GM23338 (cell line): ENCODE measurements around the gene CAMTA1. TPM values are rescaled to one million over a fixed set of nuclear protein-coding genes. Genes with fewer than 3 reads are reported as not detected.

Source experiments
- ATAC-seq: fragments of 200-7000 bp; cut with Tn5 transposase; 3 replicates; pipeline ENCODE4 v1.9.1; 2020
- DNase-seq: peaks from one replicate; pipeline ENCODE4 v3.0.0-alpha.2; 2015; ENCODE audit warnings: low spot score
- H2AFZ ChIP-seq: fragments of 200-600 bp; sonication (generic); 2 replicates; pipeline ENCODE4 v1.8.0; 2016; ENCODE audit warnings: antibody characterized with exemption, mild to moderate bottlenecking, moderate library complexity
- H3F3A ChIP-seq: fragments of 200-600 bp; sonication (generic); replicated peaks from 2 replicates; pipeline ENCODE4 v1.8.0; 2017; ENCODE audit warnings: antibody characterized with exemption, mixed run types, low read depth
- H3K27ac ChIP-seq: fragments of 200-600 bp; sonication (generic); 2 replicates; pipeline ENCODE4 v1.6.1; 2016; ENCODE audit warnings: low read depth
- H3K27me3 ChIP-seq: fragments of 200-600 bp; sonication (generic); 2 replicates; pipeline ENCODE4 v1.8.0; 2016; ENCODE audit warnings: mild to moderate bottlenecking, mixed run types, moderate library complexity; ENCODE audit not compliant: insufficient read depth
- H3K36me3 ChIP-seq: fragments of 200-600 bp; sonication (generic); 2 replicates; pipeline ENCODE4 v1.8.0; 2016; ENCODE audit warnings: mild to moderate bottlenecking; ENCODE audit not compliant: insufficient read depth
- H3K4me1 ChIP-seq: fragments of 200-600 bp; sonication (generic); 2 replicates; pipeline ENCODE4 v1.8.0; 2016; ENCODE audit warnings: mild to moderate bottlenecking, moderate library complexity; ENCODE audit not compliant: insufficient read depth
- H3K4me2 ChIP-seq: fragments of 200-600 bp; sonication (generic); 2 replicates; pipeline ENCODE4 v1.7.1; 2017; ENCODE audit warnings: mixed run types
- H3K4me3 ChIP-seq: fragments of 200-600 bp; sonication (generic); 2 replicates; pipeline ENCODE4 v1.6.1; 2016; ENCODE audit warnings: mixed run types
- H3K79me2 ChIP-seq: fragments of 200-600 bp; sonication (generic); replicated peaks from 2 replicates; pipeline ENCODE4 v1.8.0; 2017; ENCODE audit warnings: mild to moderate bottlenecking; ENCODE audit not compliant: insufficient read depth
- H3K9me2 ChIP-seq: fragments of 200-600 bp; sonication (generic); 2 replicates; pipeline ENCODE4 v1.8.0; 2017; ENCODE audit not compliant: insufficient read depth
- H4K20me1 ChIP-seq: fragments of 200-600 bp; sonication (generic); replicated peaks from 2 replicates; pipeline ENCODE4 v1.8.0; 2017; ENCODE audit warnings: mild to moderate bottlenecking; ENCODE audit not compliant: insufficient read depth
- H3K27ac Mint-ChIP-seq: 2 replicates; pipeline ENCODE4 v1.8.0; 2020; ENCODE audit warnings: inconsistent platforms, mild to moderate bottlenecking, moderate library complexity, mixed read lengths
- H3K27me3 Mint-ChIP-seq: 3 replicates; pipeline ENCODE4 v1.8.0; 2022; ENCODE audit warnings: low read depth, mild to moderate bottlenecking, moderate library complexity, mixed read lengths, inconsistent platforms; ENCODE audit not compliant: insufficient read depth, poor library complexity
- H3K36me3 Mint-ChIP-seq: 3 replicates; pipeline ENCODE4 v1.8.0; 2021; ENCODE audit warnings: low read depth, mild to moderate bottlenecking, inconsistent platforms, moderate library complexity, mixed read lengths
- H3K4me1 Mint-ChIP-seq: 3 replicates; pipeline ENCODE4 v1.8.0; 2020; ENCODE audit warnings: mild to moderate bottlenecking, inconsistent platforms, mixed read lengths
- H3K4me3 Mint-ChIP-seq: 3 replicates; pipeline ENCODE4 v1.8.0; 2021; ENCODE audit warnings: moderate library complexity, mild to moderate bottlenecking, inconsistent platforms, mixed read lengths
- H3K9me3 Mint-ChIP-seq: 3 replicates; pipeline ENCODE4 v1.8.0; 2020; ENCODE audit warnings: moderate library complexity, mild to moderate bottlenecking, inconsistent platforms, mixed read lengths
- CREB1 ChIP-seq: fragments of 250-450 bp; sonication (Bioruptor Pico); IDR thresholded peaks from 2 replicates; pipeline ENCODE4 v1.5.0; 2020; ENCODE audit warnings: low read depth, mild to moderate bottlenecking, moderate library complexity
- CTCF ChIP-seq, 2 experiments: fragments of 200-600 bp in 1 of 2; sonication (generic) in 1 of 2; conservative IDR thresholded peaks; 2 replicates each; pipeline versions ENCODE4 v1.5.1 to v1.6.1; 2016 to 2017; ENCODE audit warnings: antibody characterized with exemption in 2 of 2, low read depth in 2 of 2, mild to moderate bottlenecking in 2 of 2, moderate library complexity in 1 of 2
- EZH2 ChIP-seq: fragments of 200-600 bp; sonication (generic); IDR thresholded peaks from one replicate; pipeline ENCODE4 v1.8.0; 2017; ENCODE audit warnings: antibody characterized with exemption, mild to moderate bottlenecking, low read depth; ENCODE audit not compliant: unreplicated experiment
- EZH2phosphoT487 ChIP-seq: fragments of 200-600 bp; sonication (generic); IDR thresholded peaks from one replicate; pipeline ENCODE4 v1.8.1; 2018; ENCODE audit warnings: antibody characterized with exemption; ENCODE audit not compliant: unreplicated experiment
- JUNB ChIP-seq: IDR thresholded peaks from one replicate; pipeline ENCODE4 v1.6.1; 2016; ENCODE audit warnings: antibody characterized with exemption; ENCODE audit not compliant: unreplicated experiment
- NANOG ChIP-seq: IDR thresholded peaks from 2 replicates; pipeline ENCODE4 v1.6.1; 2016; ENCODE audit warnings: antibody characterized with exemption, borderline replicate concordance
- POLR2AphosphoS5 ChIP-seq: IDR thresholded peaks from 2 replicates; pipeline ENCODE4 v1.6.1; 2016; ENCODE audit warnings: antibody characterized with exemption, low read depth
- REST ChIP-seq: IDR thresholded peaks from one replicate; pipeline ENCODE4 v1.6.1; 2018; ENCODE audit warnings: antibody characterized with exemption; ENCODE audit not compliant: unreplicated experiment
- STAT1 ChIP-seq: IDR thresholded peaks from one replicate; pipeline ENCODE4 v1.6.1; 2016; ENCODE audit warnings: antibody characterized with exemption; ENCODE audit not compliant: unreplicated experiment
- ZNF114 ChIP-seq: fragments of 250-450 bp; sonication (Bioruptor Pico); IDR thresholded peaks from 2 replicates; pipeline ENCODE4 v1.5.0; 2020; ENCODE audit warnings: mild to moderate bottlenecking, moderate library complexity
- ZNF331 ChIP-seq: fragments of 250-450 bp; sonication (Bioruptor Pico); IDR thresholded peaks from 2 replicates; pipeline ENCODE4 v1.5.0; 2020; ENCODE audit warnings: low read depth, mild to moderate bottlenecking, moderate library complexity
- polyA plus RNA-seq: library from polyadenylated mRNA; unstranded; fragments of >200 nt; fragmentation: Nextera tagmentation; extraction: Ambion mirVana; gene quantifications from 2 replicates; pipeline ENCODE4 v1.2.1, GENCODE V29; 2016
- total RNA-seq: library from RNA; depleted of rRNA; stranded (reverse); fragments of >200 nt; shearing (Covaris generic); gene quantifications from 2 replicates; pipeline ENCODE4 v1.2.3, GENCODE V29; 2014
- TF ChIP-seq, protein P1 (sequence below): fragments of 250-450 bp; sonication (Bioruptor Pico); IDR thresholded peaks from 2 replicates; pipeline ENCODE4 v1.5.0; 2020; ENCODE audit warnings: mild to moderate bottlenecking, moderate library complexity
- TF ChIP-seq, protein P2 (sequence below): IDR thresholded peaks from 2 replicates; pipeline ENCODE4 v1.6.1; 2016; ENCODE audit warnings: antibody characterized with exemption

Gene CAMTA1
- total and polyA plus RNA-seq, 2 experiments from 2014 or later, result 115 to 519 TPM

GRCh38 chr1:7077136-7077535, 291.9 kb downstream of the CAMTA1 start:
- no peaks in the 10 kb centered on the region for H3K79me2 ChIP-seq
- no peak overlapping the region for H3K4me3 Mint-ChIP-seq
- 0 out of 2 replicates have a peak, but pooled peaks cover 4% of the 10 kb centered on the region for H4K20me1 ChIP-seq
- H3K4me1 Mint-ChIP-seq, result peaks cover 4% of the 10 kb centered on the region; the same call in 1 of the 3 replicates
- no peak overlapping the region for H3K4me2 ChIP-seq
- H2AFZ ChIP-seq, result no peak overlapping the region
- H3K9me2 ChIP-seq, result 0 out of 2 replicates have a peak, but pooled peaks cover 2% of the 10 kb centered on the region
- ATAC-seq (no peak), DNase-seq (no peak)
- TF ChIP-seq STAT1 (no peak), JUNB (no peak), CTCF (conservative IDR thresholded peaks at IDR 0.05; ENCODE audit: low read depth in 2 of 2) (no peak), CREB1 (CRISPR knock-in tag) (no peak), NANOG (no peak), EZH2 (no peak), ZNF331 (no peak), ZNF114 (no peak), REST (no peak), EZH2phosphoT487 (no peak), POLR2AphosphoS5 (no peak)
- TF ChIP-seq, protein P1, sequence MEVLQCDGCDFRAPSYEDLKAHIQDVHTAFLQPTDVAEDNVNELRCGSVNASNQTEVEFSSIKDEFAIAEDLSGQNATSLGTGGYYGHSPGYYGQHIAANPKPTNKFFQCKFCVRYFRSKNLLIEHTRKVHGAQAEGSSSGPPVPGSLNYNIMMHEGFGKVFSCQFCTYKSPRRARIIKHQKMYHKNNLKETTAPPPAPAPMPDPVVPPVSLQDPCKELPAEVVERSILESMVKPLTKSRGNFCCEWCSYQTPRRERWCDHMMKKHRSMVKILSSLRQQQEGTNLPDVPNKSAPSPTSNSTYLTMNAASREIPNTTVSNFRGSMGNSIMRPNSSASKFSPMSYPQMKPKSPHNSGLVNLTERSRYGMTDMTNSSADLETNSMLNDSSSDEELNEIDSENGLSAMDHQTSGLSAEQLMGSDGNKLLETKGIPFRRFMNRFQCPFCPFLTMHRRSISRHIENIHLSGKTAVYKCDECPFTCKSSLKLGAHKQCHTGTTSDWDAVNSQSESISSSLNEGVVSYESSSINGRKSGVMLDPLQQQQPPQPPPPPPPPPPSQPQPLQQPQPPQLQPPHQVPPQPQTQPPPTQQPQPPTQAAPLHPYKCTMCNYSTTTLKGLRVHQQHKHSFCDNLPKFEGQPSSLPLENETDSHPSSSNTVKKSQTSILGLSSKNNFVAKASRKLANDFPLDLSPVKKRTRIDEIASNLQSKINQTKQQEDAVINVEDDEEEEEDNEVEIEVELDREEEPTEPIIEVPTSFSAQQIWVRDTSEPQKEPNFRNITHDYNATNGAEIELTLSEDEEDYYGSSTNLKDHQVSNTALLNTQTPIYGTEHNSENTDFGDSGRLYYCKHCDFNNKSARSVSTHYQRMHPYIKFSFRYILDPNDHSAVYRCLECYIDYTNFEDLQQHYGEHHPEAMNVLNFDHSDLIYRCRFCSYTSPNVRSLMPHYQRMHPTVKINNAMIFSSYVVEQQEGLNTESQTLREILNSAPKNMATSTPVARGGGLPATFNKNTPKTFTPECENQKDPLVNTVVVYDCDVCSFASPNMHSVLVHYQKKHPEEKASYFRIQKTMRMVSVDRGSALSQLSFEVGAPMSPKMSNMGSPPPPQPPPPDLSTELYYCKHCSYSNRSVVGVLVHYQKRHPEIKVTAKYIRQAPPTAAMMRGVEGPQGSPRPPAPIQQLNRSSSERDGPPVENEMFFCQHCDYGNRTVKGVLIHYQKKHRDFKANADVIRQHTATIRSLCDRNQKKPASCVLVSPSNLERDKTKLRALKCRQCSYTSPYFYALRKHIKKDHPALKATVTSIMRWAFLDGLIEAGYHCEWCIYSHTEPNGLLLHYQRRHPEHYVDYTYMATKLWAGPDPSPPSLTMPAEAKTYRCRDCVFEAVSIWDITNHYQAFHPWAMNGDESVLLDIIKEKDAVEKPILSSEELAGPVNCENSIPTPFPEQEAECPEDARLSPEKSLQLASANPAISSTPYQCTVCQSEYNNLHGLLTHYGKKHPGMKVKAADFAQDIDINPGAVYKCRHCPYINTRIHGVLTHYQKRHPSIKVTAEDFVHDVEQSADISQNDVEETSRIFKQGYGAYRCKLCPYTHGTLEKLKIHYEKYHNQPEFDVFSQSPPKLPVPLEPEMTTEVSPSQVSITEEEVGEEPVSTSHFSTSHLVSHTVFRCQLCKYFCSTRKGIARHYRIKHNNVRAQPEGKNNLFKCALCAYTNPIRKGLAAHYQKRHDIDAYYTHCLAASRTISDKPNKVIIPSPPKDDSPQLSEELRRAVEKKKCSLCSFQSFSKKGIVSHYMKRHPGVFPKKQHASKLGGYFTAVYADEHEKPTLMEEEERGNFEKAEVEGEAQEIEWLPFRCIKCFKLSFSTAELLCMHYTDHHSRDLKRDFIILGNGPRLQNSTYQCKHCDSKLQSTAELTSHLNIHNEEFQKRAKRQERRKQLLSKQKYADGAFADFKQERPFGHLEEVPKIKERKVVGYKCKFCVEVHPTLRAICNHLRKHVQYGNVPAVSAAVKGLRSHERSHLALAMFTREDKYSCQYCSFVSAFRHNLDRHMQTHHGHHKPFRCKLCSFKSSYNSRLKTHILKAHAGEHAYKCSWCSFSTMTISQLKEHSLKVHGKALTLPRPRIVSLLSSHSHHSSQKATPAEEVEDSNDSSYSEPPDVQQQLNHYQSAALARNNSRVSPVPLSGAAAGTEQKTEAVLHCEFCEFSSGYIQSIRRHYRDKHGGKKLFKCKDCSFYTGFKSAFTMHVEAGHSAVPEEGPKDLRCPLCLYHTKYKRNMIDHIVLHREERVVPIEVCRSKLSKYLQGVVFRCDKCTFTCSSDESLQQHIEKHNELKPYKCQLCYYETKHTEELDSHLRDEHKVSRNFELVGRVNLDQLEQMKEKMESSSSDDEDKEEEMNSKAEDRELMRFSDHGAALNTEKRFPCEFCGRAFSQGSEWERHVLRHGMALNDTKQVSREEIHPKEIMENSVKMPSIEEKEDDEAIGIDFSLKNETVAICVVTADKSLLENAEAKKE (CRISPR knock-in tag), result no peak
- TF ChIP-seq, protein P2, sequence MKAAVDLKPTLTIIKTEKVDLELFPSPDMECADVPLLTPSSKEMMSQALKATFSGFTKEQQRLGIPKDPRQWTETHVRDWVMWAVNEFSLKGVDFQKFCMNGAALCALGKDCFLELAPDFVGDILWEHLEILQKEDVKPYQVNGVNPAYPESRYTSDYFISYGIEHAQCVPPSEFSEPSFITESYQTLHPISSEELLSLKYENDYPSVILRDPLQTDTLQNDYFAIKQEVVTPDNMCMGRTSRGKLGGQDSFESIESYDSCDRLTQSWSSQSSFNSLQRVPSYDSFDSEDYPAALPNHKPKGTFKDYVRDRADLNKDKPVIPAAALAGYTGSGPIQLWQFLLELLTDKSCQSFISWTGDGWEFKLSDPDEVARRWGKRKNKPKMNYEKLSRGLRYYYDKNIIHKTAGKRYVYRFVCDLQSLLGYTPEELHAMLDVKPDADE, result no peak
- H3F3A ChIP-seq, result no peaks in the 10 kb centered on the region
- no peaks in the 10 kb centered on the region for H3K4me1 ChIP-seq
- H3K27me3 Mint-ChIP-seq, result no peaks in the 10 kb centered on the region
- H3K36me3 Mint-ChIP-seq, result 0 out of 3 replicates have a peak, but pooled peaks cover 4% of the 10 kb centered on the region
- H3K27ac Mint-ChIP-seq, result no peak overlapping the region
- no peaks in the 10 kb centered on the region for H3K27me3 ChIP-seq
- no peak overlapping the region for H3K27ac ChIP-seq
- peaks cover 21% of the 10 kb centered on the region for H3K9me3 Mint-ChIP-seq
- 0 out of 2 replicates have a peak, but pooled peaks cover 3% of the 10 kb centered on the region for H3K36me3 ChIP-seq
- H3K4me3 ChIP-seq, result no peak overlapping the region
